HG03520 (cell line): ENCODE measurements around the gene PIH1D1.
"Not testable (repeated sequence)": the region's sequence is repeated elsewhere in the genome, so short reads cannot be mapped to it uniquely, and the experiment has no call there.

Experiments
- ATAC-seq: cut with Tn5 transposase; IDR thresholded peaks from one replicate; pipeline ENCODE4 v1.9.1; 2021; ENCODE audit warnings: mild to moderate bottlenecking, moderate library complexity; ENCODE audit not compliant: unreplicated experiment

PIH1D1 gene

GRCh38 chr19:49456326-49456725, 4.7 kb upstream of the PIH1D1 start:
- ATAC-seq: no peak

- ATAC-seq: no peak
Observed at GRCh38 chr19:49455773-49456172, 4.2 kb upstream of the PIH1D1 start.

GRCh38 chr19:49453757-49454240, 2.2 kb upstream of the PIH1D1 start:
- no peak for ATAC-seq

GRCh38 chr19:49453013-49453756, 1.6 kb upstream of the PIH1D1 start, which contains the start of gene ALDH16A1:
Gene ALDH16A1, plus strand, starts transcription at chr19:49453225. Its CDS starts 107 bp downstream, at chr19:49453332.
- peak; percentile 69 for ATAC-seq

- no peak for ATAC-seq
Observed at GRCh38 chr19:49450405-49450804, 1.2 kb downstream of the PIH1D1 start.

- no peak for ATAC-seq
Observed at GRCh38 chr19:49448432-49448786, 3.2 kb downstream of the PIH1D1 start.

- no peak for ATAC-seq
Observed at GRCh38 chr19:49447485-49448431, 3.9 kb downstream of the PIH1D1 start.

GRCh38 chr19:49445997-49446396, 5.6 kb downstream of the PIH1D1 start:
- ATAC-seq: no peak

- not testable (repeated sequence) for ATAC-seq
Observed at GRCh38 chr19:49444100-49444700, 7.4 kb downstream of the PIH1D1 start.

- peak; percentile 65 for ATAC-seq
Observed at GRCh38 chr19:49443366-49444099, 8.1 kb downstream of the PIH1D1 start.

- no peak for ATAC-seq
Observed at GRCh38 chr19:49442771-49443365, 8.7 kb downstream of the PIH1D1 start.

- no peak for ATAC-seq
Observed at GRCh38 chr19:49442354-49442753, 9.3 kb downstream of the PIH1D1 start.

- ATAC-seq: no peak
Observed at GRCh38 chr19:49441960-49442350, 9.7 kb downstream of the PIH1D1 start.

- no peak for ATAC-seq
Observed at GRCh38 chr19:49441210-49441959, 10.2 kb downstream of the PIH1D1 start, which contains the start of gene SLC17A7. Gene SLC17A7, minus strand, starts transcription at chr19:49441527. Its CDS starts 148 bp downstream, at chr19:49441379.

GRCh38 chr19:49440439-49441209, 11.0 kb downstream of the PIH1D1 start:
- no peak for ATAC-seq

GRCh38 chr19:49439836-49440235, 11.8 kb downstream of the PIH1D1 start:
- ATAC-seq: no peak

- ATAC-seq: no peak
Observed at GRCh38 chr19:49438261-49438660, 13.4 kb downstream of the PIH1D1 start.

- ATAC-seq: no peak
Observed at GRCh38 chr19:49437231-49437630, 14.4 kb downstream of the PIH1D1 start.
